GM21526 (cell line): ENCODE results near the gene TMEM138.
"Not testable (repeated sequence)": the region's sequence is repeated elsewhere in the genome, so short reads cannot be mapped to it uniquely, and the experiment has no call there.

ENCODE experiments used
- ATAC-seq: cut with Tn5 transposase; IDR thresholded peaks from one replicate; pipeline ENCODE4 v1.9.1; 2021; ENCODE audit warnings: moderate library complexity; ENCODE audit not compliant: unreplicated experiment, low FRiP score

The TMEM138 gene

GRCh38 chr11:61361237-61361740 lies 885 bp upstream of the TMEM138 start:
- ATAC-seq = no peak

- no peak for ATAC-seq
Measured at GRCh38 chr11:61362542-61362875, 335 bp downstream of the TMEM138 start.

- no peak for ATAC-seq
Measured at GRCh38 chr11:61364012-61364675, 2.0 kb downstream of the TMEM138 start.

- ATAC-seq = no peak
Measured at GRCh38 chr11:61367406-61367805, 5.2 kb downstream of the TMEM138 start.

- ATAC-seq = no peak
Measured at GRCh38 chr11:61368646-61369045, 6.5 kb downstream of the TMEM138 start.

- no peak for ATAC-seq
Measured at GRCh38 chr11:61369372-61370348, 7.5 kb downstream of the TMEM138 start.

GRCh38 chr11:61370349-61371005 lies 8.3 kb downstream of the TMEM138 start:
- ATAC-seq = no peak

- no peak for ATAC-seq
Measured at GRCh38 chr11:61372659-61373420, 10.7 kb downstream of the TMEM138 start.

GRCh38 chr11:61375761-61376108 lies 13.6 kb downstream of the TMEM138 start:
- ATAC-seq = no peak

- no peak for ATAC-seq
Measured at GRCh38 chr11:61377461-61378160, 15.4 kb downstream of the TMEM138 start.

GRCh38 chr11:61378713-61379313 lies 16.6 kb downstream of the TMEM138 start:
- ATAC-seq = no peak

- no peak for ATAC-seq
Measured at GRCh38 chr11:61380884-61381283, 18.7 kb downstream of the TMEM138 start.

GRCh38 chr11:61383859-61384258 lies 21.7 kb downstream of the TMEM138 start:
- not testable (repeated sequence) for ATAC-seq

GRCh38 chr11:61384271-61385242 lies 22.4 kb downstream of the TMEM138 start:
- ATAC-seq = no peak

GRCh38 chr11:61390161-61390560 lies 28.0 kb downstream of the TMEM138 start:
- no peak for ATAC-seq

- peak; percentile 30 for ATAC-seq
Measured at GRCh38 chr11:61392981-61393595, 30.9 kb downstream of the TMEM138 start.

GRCh38 chr11:61401173-61401572 lies 39.0 kb downstream of the TMEM138 start:
- no peak for ATAC-seq

GRCh38 chr11:61401573-61401972 lies 39.4 kb downstream of the TMEM138 start:
- no peak for ATAC-seq
